ENCODE data around the gene FOXO3.

DNA sequence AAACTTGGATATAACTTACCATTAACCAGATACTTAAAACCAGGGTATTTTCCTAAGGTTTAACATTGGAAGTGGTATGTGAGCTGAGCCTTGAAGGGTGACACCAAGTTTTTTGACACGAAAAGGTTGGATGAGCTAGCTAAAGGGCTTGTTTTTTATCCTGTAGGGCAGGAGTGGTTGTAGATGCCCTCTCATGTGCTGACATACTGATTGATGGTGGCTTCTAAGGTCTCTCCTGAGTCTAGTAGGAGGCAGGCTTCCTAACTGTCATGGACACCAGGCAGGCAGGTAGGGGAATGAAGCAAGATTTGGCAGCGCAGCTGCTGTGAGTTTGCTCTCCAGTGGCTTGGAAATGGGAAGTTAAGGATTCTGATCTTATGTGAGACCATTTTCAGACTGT lies 66.1 kb downstream of the FOXO3 start:
- TF ChIP-seq TCF12 (IDR thresholded peaks at IDR 0.05) (no peak), TCF12 (CRISPR knock-in tag; IDR thresholded peaks at IDR 0.05) (no peak), MED1 (CRISPR knock-in tag; IDR thresholded peaks at IDR 0.05) (no peak), SUZ12 (IDR thresholded peaks at IDR 0.05; ENCODE audit: low read depth, low read length) (no peak), GATA4 (IDR thresholded peaks at IDR 0.05; ENCODE audit: borderline replicate concordance, low read depth) (no peak), ZNF660 (CRISPR knock-in tag; IDR thresholded peaks at IDR 0.05; ENCODE audit: borderline replicate concordance, low read depth) (no peak), MBNL3 (CRISPR knock-in tag; conservative IDR thresholded peaks at IDR 0.05) (no peak), NFRKB (IDR thresholded peaks at IDR 0.05) (no peak)
- TF ChIP-seq, protein P1, sequence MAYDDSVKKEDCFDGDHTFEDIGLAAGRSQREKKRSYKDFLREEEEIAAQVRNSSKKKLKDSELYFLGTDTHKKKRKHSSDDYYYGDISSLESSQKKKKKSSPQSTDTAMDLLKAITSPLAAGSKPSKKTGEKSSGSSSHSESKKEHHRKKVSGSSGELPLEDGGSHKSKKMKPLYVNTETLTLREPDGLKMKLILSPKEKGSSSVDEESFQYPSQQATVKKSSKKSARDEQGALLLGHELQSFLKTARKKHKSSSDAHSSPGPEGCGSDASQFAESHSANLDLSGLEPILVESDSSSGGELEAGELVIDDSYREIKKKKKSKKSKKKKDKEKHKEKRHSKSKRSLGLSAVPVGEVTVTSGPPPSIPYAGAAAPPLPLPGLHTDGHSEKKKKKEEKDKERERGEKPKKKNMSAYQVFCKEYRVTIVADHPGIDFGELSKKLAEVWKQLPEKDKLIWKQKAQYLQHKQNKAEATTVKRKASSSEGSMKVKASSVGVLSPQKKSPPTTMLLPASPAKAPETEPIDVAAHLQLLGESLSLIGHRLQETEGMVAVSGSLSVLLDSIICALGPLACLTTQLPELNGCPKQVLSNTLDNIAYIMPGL (CRISPR knock-in tag; IDR thresholded peaks at IDR 0.05; ENCODE audit: borderline replicate concordance in 1 of 2, low read depth in 1 of 2), result no peak
- TF ChIP-seq, protein P2, sequence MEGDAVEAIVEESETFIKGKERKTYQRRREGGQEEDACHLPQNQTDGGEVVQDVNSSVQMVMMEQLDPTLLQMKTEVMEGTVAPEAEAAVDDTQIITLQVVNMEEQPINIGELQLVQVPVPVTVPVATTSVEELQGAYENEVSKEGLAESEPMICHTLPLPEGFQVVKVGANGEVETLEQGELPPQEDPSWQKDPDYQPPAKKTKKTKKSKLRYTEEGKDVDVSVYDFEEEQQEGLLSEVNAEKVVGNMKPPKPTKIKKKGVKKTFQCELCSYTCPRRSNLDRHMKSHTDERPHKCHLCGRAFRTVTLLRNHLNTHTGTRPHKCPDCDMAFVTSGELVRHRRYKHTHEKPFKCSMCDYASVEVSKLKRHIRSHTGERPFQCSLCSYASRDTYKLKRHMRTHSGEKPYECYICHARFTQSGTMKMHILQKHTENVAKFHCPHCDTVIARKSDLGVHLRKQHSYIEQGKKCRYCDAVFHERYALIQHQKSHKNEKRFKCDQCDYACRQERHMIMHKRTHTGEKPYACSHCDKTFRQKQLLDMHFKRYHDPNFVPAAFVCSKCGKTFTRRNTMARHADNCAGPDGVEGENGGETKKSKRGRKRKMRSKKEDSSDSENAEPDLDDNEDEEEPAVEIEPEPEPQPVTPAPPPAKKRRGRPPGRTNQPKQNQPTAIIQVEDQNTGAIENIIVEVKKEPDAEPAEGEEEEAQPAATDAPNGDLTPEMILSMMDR (CRISPR knock-in tag; IDR thresholded peaks at IDR 0.05), result no peak
- TF ChIP-seq, protein P3, sequence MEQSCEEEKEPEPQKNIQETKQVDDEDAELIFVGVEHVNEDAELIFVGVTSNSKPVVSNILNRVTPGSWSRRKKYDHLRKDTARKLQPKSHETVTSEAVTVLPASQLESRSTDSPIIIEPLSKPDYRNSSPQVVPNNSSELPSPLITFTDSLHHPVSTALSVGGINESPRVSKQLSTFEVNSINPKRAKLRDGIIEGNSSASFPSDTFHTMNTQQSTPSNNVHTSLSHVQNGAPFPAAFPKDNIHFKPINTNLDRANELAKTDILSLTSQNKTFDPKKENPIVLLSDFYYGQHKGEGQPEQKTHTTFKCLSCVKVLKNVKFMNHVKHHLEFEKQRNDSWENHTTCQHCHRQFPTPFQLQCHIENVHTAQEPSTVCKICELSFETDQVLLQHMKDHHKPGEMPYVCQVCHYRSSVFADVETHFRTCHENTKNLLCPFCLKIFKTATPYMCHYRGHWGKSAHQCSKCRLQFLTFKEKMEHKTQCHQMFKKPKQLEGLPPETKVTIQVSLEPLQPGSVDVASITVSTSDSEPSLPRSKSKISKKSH (CRISPR knock-in tag; IDR thresholded peaks at IDR 0.05; ENCODE audit: borderline replicate concordance), result no peak
